PC-9 (cell line): ENCODE results near the gene DHX58. TPM values are rescaled to one million over a fixed set of nuclear protein-coding genes. Genes with fewer than 3 reads are reported as not detected.

Source experiments
- BruUV-seq: library from RNA; stranded (reverse); fragments of 400-500 nt; replicated peaks from 2 replicates; lab custom pipeline; 2021; lab: Mats Ljungman, UMichigan
- CTCF ChIA-PET: fragments of 300-600 bp; sonication (Branson Sonifier 250); formaldehyde crosslinking; loops from one replicate; lab custom pipeline; 2022; ENCODE audit warnings: antibody characterized with exemption; lab: Charles Lee
- POLR2A ChIA-PET: fragments of 300-600 bp; sonication (Branson Sonifier 250); formaldehyde crosslinking; loops from one replicate; lab custom pipeline; 2022; ENCODE audit warnings: antibody characterized with exemption; ENCODE audit not compliant: unreplicated experiment; lab: Charles Lee
- DNase-seq, 2 experiments: peaks; one replicate each; pipeline versions ENCODE4 v3.0.0 to v3.0.0-alpha.2; 2015 to 2022; ENCODE audit warnings: mixed read lengths in 1 of 2
- H2AFZ ChIP-seq: fragments of 200-600 bp; sonication (generic); 2 replicates; pipeline ENCODE4 v1.8.1; 2017; ENCODE audit warnings: antibody characterized with exemption
- H3F3A ChIP-seq: fragments of 200-600 bp; sonication (generic); 2 replicates; pipeline ENCODE4 v1.8.1; 2017; ENCODE audit warnings: antibody characterized with exemption, mild to moderate bottlenecking, low read depth; ENCODE audit not compliant: insufficient read depth
- H3K27ac ChIP-seq: fragments of 200-600 bp; sonication (generic); 2 replicates; pipeline ENCODE4 v1.6.1; 2016; ENCODE audit warnings: mixed run types
- H3K27me3 ChIP-seq: fragments of 200-600 bp; sonication (generic); 2 replicates; pipeline ENCODE4 v1.6.1; 2016; ENCODE audit warnings: low read depth, mixed run types; ENCODE audit not compliant: insufficient read depth
- H3K36me3 ChIP-seq: fragments of 200-600 bp; sonication (generic); 2 replicates; pipeline ENCODE4 v1.6.1; 2016; ENCODE audit warnings: low read depth, mixed run types
- H3K4me1 ChIP-seq: fragments of 200-600 bp; sonication (generic); replicated peaks from 2 replicates; pipeline ENCODE4 v1.6.1; 2016; ENCODE audit warnings: mixed run types; ENCODE audit not compliant: insufficient read depth
- H3K4me2 ChIP-seq: fragments of 200-600 bp; sonication (generic); 2 replicates; pipeline ENCODE4 v1.6.1; 2017; ENCODE audit warnings: mixed run types
- H3K4me3 ChIP-seq: fragments of 200-600 bp; sonication (generic); 2 replicates; pipeline ENCODE4 v1.6.1; 2016; ENCODE audit warnings: mixed run types
- H3K79me2 ChIP-seq: fragments of 200-600 bp; sonication (generic); 2 replicates; pipeline ENCODE4 v1.6.1; 2017; ENCODE audit warnings: low read depth, mixed run types
- H3K9me2 ChIP-seq: fragments of 200-600 bp; sonication (generic); 2 replicates; pipeline ENCODE4 v1.8.1; 2017; ENCODE audit warnings: mild to moderate bottlenecking; ENCODE audit not compliant: insufficient read depth
- H3K9me3 ChIP-seq: fragments of 200-600 bp; sonication (generic); 2 replicates; pipeline ENCODE4 v1.8.1; 2016; ENCODE audit warnings: low read depth; ENCODE audit not compliant: insufficient read depth
- H4K20me1 ChIP-seq: fragments of 200-600 bp; sonication (generic); 2 replicates; pipeline ENCODE4 v1.8.1; 2017; ENCODE audit not compliant: insufficient read depth
- CTCF ChIP-seq: fragments of 200-600 bp; sonication (generic); conservative IDR thresholded peaks from 2 replicates; pipeline ENCODE4 v1.6.1; 2017; ENCODE audit warnings: mixed run types, antibody characterized with exemption, mild to moderate bottlenecking, moderate library complexity
- EZH2 ChIP-seq: fragments of 200-600 bp; sonication (generic); IDR thresholded peaks from 2 replicates; pipeline ENCODE4 v1.8.0; 2017; ENCODE audit warnings: antibody characterized with exemption, low read depth
- intact Hi-C: fragments of 100-400 bp; cut with micrococcal nuclease; formaldehyde crosslinking; loops from one replicate; pipeline ENCODE4 v1.10.0; 2022; ENCODE audit not compliant: unreplicated experiment
- total RNA-seq: library from RNA; stranded (reverse); gene quantifications from 2 replicates; pipeline ENCODE4 v1.2.3, GENCODE V29; 2021

DHX58 gene
- total RNA-seq, 1 experiment from 2014 or later, result 17.9 TPM

- Histone ChIP-seq H4K20me1 (peaks cover 6% of the 10 kb centered on the region; the same call in 1 of the 2 replicates), H3K4me2 (no peak overlapping the region), H3K4me1 (no peaks in the 10 kb centered on the region), H3K27ac (no peak overlapping the region), H3K4me3 (no peak overlapping the region), H3K36me3 (no peaks in the 10 kb centered on the region), H3F3A (peaks cover 5% of the 10 kb centered on the region; the same call in 1 of the 2 replicates), H2AFZ (no peak overlapping the region), H3K9me3 (no peaks in the 10 kb centered on the region), H3K27me3 (no peaks in the 10 kb centered on the region), H3K79me2 (peaks cover 20% of the 10 kb centered on the region; the same call in 1 of the 2 replicates), H3K9me2 (no peaks in the 10 kb centered on the region)
- intact Hi-C loops, result no loop called here
- TF ChIP-seq CTCF, result no peak
- TF ChIP-seq EZH2, result no peak
- ChIA-PET POLR2A (interaction anchor here (0.5 kb wide), 1 partner anchor 296 kb away, joined by 6 read pairs; the partner anchor contains the start of gene CAVIN1), CTCF (no interaction called here)
- DNase-seq, result no peak
- no TSS peak for BruUV-seq
Observed at GRCh38 chr17:42127414-42127813, 14.9 kb upstream of the DHX58 start.

GRCh38 chr17:42126836-42127235 lies 14.3 kb upstream of the DHX58 start:
- intact Hi-C loops, result no loop called here
- H3K79me2 ChIP-seq, result peaks cover 14% of the 10 kb centered on the region; the same call in 1 of the 2 replicates
- no peaks in the 10 kb centered on the region for H3K9me2 ChIP-seq
- no peaks in the 10 kb centered on the region for H3K4me1 ChIP-seq
- peaks cover 7% of the 10 kb centered on the region; the same call in 1 of the 2 replicates for H3F3A ChIP-seq
- ChIA-PET CTCF (no interaction called here), POLR2A (interaction anchor here (0.5 kb wide), 1 partner anchor 296 kb away, joined by 6 read pairs; the partner anchor contains the start of gene CAVIN1)
- no peak overlapping the region for H2AFZ ChIP-seq
- no peak overlapping the region for H3K4me3 ChIP-seq
- no peak overlapping the region for H3K27ac ChIP-seq
- H3K36me3 ChIP-seq, result no peaks in the 10 kb centered on the region
- TF ChIP-seq CTCF, result no peak
- no peak for TF ChIP-seq EZH2
- BruUV-seq, result no TSS peak
- no peaks in the 10 kb centered on the region for H3K27me3 ChIP-seq
- H3K9me3 ChIP-seq, result no peaks in the 10 kb centered on the region
- H3K4me2 ChIP-seq, result no peak overlapping the region
- H4K20me1 ChIP-seq, result peaks cover 6% of the 10 kb centered on the region; the same call in 1 of the 2 replicates
- no peak for DNase-seq

- Histone ChIP-seq H3K36me3 (no peaks in the 10 kb centered on the region), H4K20me1 (0 out of 2 replicates have a peak, but pooled peaks cover under 1% of the 10 kb centered on the region), H3K4me3 (no peak overlapping the region), H3K27ac (no peak overlapping the region), H3K79me2 (peaks cover 2% of the 10 kb centered on the region), H3K4me2 (no peak overlapping the region), H3K9me2 (no peaks in the 10 kb centered on the region), H3K27me3 (no peaks in the 10 kb centered on the region), H2AFZ (no peak overlapping the region), H3F3A (peaks cover 9% of the 10 kb centered on the region; the same call in 1 of the 2 replicates), H3K9me3 (no peaks in the 10 kb centered on the region), H3K4me1 (no peaks in the 10 kb centered on the region; the same call in 1 of the 2 replicates)
- ChIA-PET CTCF (no interaction called here), POLR2A (no interaction called here)
- intact Hi-C loops, result no loop called here
- no peak for DNase-seq
- no peak for TF ChIP-seq CTCF
- TF ChIP-seq EZH2, result no peak
- no TSS peak for BruUV-seq
Observed at GRCh38 chr17:42125565-42125964, 13.1 kb upstream of the DHX58 start.
